Measurements from ENCODE around the gene IPO8.

DNA sequence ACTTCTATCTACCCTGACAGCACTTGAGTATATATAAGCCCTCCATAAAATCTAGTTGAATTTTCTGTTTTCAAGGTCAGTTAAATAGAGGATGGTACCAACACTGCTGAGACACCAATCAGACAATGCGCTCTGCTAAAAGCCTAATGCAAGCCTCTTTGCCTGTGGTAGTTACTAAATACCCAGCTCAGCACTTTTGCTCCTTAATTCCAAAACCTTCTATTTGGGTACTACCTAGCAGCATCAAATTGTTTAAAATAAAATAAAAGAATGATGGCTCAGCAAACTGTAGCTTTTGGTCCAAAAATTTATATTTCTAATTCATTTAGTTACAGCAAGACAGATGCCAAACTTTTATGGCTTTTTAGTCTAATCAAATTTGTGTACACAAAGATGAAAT lies 107.9 kb downstream of the IPO8 start:
- TF ChIP-seq, protein P1, sequence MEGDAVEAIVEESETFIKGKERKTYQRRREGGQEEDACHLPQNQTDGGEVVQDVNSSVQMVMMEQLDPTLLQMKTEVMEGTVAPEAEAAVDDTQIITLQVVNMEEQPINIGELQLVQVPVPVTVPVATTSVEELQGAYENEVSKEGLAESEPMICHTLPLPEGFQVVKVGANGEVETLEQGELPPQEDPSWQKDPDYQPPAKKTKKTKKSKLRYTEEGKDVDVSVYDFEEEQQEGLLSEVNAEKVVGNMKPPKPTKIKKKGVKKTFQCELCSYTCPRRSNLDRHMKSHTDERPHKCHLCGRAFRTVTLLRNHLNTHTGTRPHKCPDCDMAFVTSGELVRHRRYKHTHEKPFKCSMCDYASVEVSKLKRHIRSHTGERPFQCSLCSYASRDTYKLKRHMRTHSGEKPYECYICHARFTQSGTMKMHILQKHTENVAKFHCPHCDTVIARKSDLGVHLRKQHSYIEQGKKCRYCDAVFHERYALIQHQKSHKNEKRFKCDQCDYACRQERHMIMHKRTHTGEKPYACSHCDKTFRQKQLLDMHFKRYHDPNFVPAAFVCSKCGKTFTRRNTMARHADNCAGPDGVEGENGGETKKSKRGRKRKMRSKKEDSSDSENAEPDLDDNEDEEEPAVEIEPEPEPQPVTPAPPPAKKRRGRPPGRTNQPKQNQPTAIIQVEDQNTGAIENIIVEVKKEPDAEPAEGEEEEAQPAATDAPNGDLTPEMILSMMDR (IDR thresholded peaks at IDR 0.05) = no peak
- no peak for TF ChIP-seq POLR2A (IDR thresholded peaks at IDR 0.05)

All from ovary (tissue), 3 donors.